ENCODE results near the gene THSD8.
"Not testable (repeated sequence)": the region's sequence is repeated elsewhere in the genome, so short reads cannot be mapped to it uniquely, and the experiment has no call there.

- not testable (repeated sequence) for TF ChIP-seq CTCF (IDR thresholded peaks at IDR 0.05; ENCODE audit: poor library complexity); EZH2 (IDR thresholded peaks at IDR 0.05; ENCODE audit: borderline replicate concordance); EZH2phosphoT487 (IDR thresholded peaks at IDR 0.05; ENCODE audit: low read depth, severe bottlenecking, unreplicated experiment)
Observed at GRCh38 chr19:12797607-12798006, 4.3 kb upstream of the THSD8 start.
